Activated B cell treated with CpG ODN at 0.5 μM for 24 hours (primary cell): ENCODE measurements around the gene TCF7. TPM values are rescaled to one million over a fixed set of nuclear protein-coding genes. Genes with fewer than 3 reads are reported as not detected.

Source experiments
- ATAC-seq: fragments of 200-7000 bp; cut with Tn5 transposase; one replicate; pipeline ENCODE4 v1.10.0; 2021; ENCODE audit warnings: low read depth, mild to moderate bottlenecking, moderate library complexity
- CTCF ChIA-PET: fragments of 350-600 bp; sonication (Branson Sonifier 250); formaldehyde crosslinking; loops from one replicate; lab custom pipeline; 2021; ENCODE audit warnings: antibody characterized with exemption; lab: Charles Lee
- POLR2A ChIA-PET: fragments of 350-600 bp; sonication (Branson Sonifier 250); formaldehyde crosslinking; loops from one replicate; lab custom pipeline; 2021; ENCODE audit warnings: antibody characterized with exemption; lab: Charles Lee
- DNase-seq: peaks from one replicate; pipeline ENCODE4 v3.0.0; 2022
- H3K27ac Mint-ChIP-seq: one replicate; pipeline ENCODE4 v1.8.0; 2020; ENCODE audit warnings: mixed read lengths
- H3K27me3 Mint-ChIP-seq: one replicate; pipeline ENCODE4 v1.8.0; 2021; ENCODE audit warnings: mixed read lengths
- H3K36me3 Mint-ChIP-seq: one replicate; pipeline ENCODE4 v1.8.0; 2021; ENCODE audit warnings: low read depth, mixed read lengths
- H3K4me1 Mint-ChIP-seq: one replicate; pipeline ENCODE4 v1.8.0; 2021; ENCODE audit warnings: mixed read lengths
- H3K4me3 Mint-ChIP-seq: one replicate; pipeline ENCODE4 v1.8.0; 2020; ENCODE audit warnings: mild to moderate bottlenecking, mixed read lengths
- H3K9me3 Mint-ChIP-seq: one replicate; pipeline ENCODE4 v1.8.0; 2020; ENCODE audit warnings: mixed read lengths
- intact Hi-C: fragments of 100-400 bp; cut with micrococcal nuclease; formaldehyde crosslinking; loops from one replicate; pipeline ENCODE4 v1.15.1; 2024
- total RNA-seq: library from RNA; stranded (reverse); gene quantifications from 2 replicates; pipeline ENCODE4 v1.2.3, GENCODE V29; 2022
- TF ChIP-seq, protein P1 (sequence below): fragments of 200-600 bp; IDR thresholded peaks from one replicate; pipeline ENCODE4 v1.8.0; 2022; ENCODE audit warnings: antibody characterized with exemption, mild to moderate bottlenecking

TCF7 gene
- total RNA-seq, 1 donor from 2014 or later: 15.8 TPM

GRCh38 chr5:134138416-134139376 lies 24.2 kb downstream of the TCF7 start:
- peak; percentile 19 for DNase-seq
- Mint-ChIP-seq H3K4me1 (peaks cover 52% of the 10 kb centered on the region), H3K36me3 (peaks cover 48% of the 10 kb centered on the region), H3K4me3 (no peak overlapping the region), H3K27ac (peak overlapping the region; percentile 71), H3K9me3 (no peaks in the 10 kb centered on the region), H3K27me3 (no peaks in the 10 kb centered on the region)
- intact Hi-C loops: no loop called here
- ChIA-PET POLR2A (interaction anchor here (0.7 to 5.5 kb wide), 6 partner anchors 13 to 99 kb away, joined by 3 to 71 read pairs (median 4); no protein-coding TSS in a partner anchor), CTCF (interaction anchor here (1.0 to 23.1 kb wide), 7 partner anchors 12 to 151 kb away, joined by 3 to 502 read pairs (median 21); partner anchors contain the start of gene TCF7)
- TF ChIP-seq, protein P1, sequence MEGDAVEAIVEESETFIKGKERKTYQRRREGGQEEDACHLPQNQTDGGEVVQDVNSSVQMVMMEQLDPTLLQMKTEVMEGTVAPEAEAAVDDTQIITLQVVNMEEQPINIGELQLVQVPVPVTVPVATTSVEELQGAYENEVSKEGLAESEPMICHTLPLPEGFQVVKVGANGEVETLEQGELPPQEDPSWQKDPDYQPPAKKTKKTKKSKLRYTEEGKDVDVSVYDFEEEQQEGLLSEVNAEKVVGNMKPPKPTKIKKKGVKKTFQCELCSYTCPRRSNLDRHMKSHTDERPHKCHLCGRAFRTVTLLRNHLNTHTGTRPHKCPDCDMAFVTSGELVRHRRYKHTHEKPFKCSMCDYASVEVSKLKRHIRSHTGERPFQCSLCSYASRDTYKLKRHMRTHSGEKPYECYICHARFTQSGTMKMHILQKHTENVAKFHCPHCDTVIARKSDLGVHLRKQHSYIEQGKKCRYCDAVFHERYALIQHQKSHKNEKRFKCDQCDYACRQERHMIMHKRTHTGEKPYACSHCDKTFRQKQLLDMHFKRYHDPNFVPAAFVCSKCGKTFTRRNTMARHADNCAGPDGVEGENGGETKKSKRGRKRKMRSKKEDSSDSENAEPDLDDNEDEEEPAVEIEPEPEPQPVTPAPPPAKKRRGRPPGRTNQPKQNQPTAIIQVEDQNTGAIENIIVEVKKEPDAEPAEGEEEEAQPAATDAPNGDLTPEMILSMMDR: no peak
- peak; percentile 64 for ATAC-seq

DNA sequence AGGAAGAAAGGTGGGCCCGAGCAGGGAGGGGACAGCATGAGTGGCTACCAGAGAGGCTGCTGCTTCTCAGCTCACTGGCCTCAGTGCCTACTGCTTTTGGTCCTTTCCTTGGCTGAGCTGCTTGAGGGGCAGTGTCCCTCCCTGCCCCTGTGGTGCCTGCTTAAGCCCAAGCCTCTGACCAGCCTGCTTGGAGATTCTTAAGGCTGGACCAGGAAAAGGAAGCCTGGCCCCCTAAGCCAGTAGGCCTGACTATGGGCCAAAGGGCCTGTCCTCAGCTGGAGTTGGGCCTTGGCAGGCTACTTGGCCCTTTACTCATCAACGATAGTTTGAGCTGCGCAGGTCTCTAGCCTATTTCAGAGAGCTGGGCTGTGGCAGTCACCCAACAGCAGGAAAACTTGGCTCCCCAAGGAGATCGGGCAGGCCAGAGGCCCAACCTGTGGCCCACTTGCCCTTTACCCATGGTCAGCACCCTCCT lies 24.9 kb downstream of the TCF7 start:
- CTCF ChIA-PET: interaction anchor here (1.0 to 23.1 kb wide), 6 partner anchors 14 to 150 kb away, joined by 3 to 502 read pairs (median 22); partner anchors contain the start of gene TCF7
- intact Hi-C loops: no loop called here
- peak overlapping the region; percentile 18 for H3K27ac Mint-ChIP-seq
- H3K27me3 Mint-ChIP-seq: no peaks in the 10 kb centered on the region
- H3K4me1 Mint-ChIP-seq: peaks cover 52% of the 10 kb centered on the region
- peaks cover 52% of the 10 kb centered on the region for H3K36me3 Mint-ChIP-seq
- DNase-seq (peak; percentile 12), ATAC-seq (no peak)
- POLR2A ChIA-PET: interaction anchor here (1.3 to 5.5 kb wide), 4 partner anchors 12 to 100 kb away, joined by 3 to 71 read pairs (median 18); no protein-coding TSS in a partner anchor
- H3K4me3 Mint-ChIP-seq: no peak overlapping the region
- no peaks in the 10 kb centered on the region for H3K9me3 Mint-ChIP-seq
- TF ChIP-seq, protein P1: no peak

GRCh38 chr5:134139891-134140469 lies 25.5 kb downstream of the TCF7 start:
- Mint-ChIP-seq H3K9me3 (no peaks in the 10 kb centered on the region), H3K4me3 (no peak overlapping the region), H3K36me3 (peaks cover 54% of the 10 kb centered on the region), H3K27ac (peak overlapping the region; percentile 18), H3K4me1 (peaks cover 52% of the 10 kb centered on the region), H3K27me3 (no peaks in the 10 kb centered on the region)
- CTCF ChIA-PET: interaction anchor here (0.7 to 23.1 kb wide), 15 partner anchors 8 to 1036 kb away, joined by 3 to 502 read pairs (median 5); partner anchors contain the start of gene TCF7
- TF ChIP-seq, protein P1: no peak
- POLR2A ChIA-PET: interaction anchor here (0.9 to 5.5 kb wide), 5 partner anchors 13 to 100 kb away, joined by 3 to 71 read pairs (median 3); partner anchors contain the start of gene SKP1
- intact Hi-C loops: loop anchor here (1.0 to 2.0 kb wide), 6 partner anchors 15 to 1029 kb away; partner anchors contain the start of gene TCF7
- DNase-seq: no peak
- ATAC-seq: no peak

GRCh38 chr5:134140530-134141201 lies 26.2 kb downstream of the TCF7 start:
- POLR2A ChIA-PET: interaction anchor here (0.9 to 5.5 kb wide), 7 partner anchors 13 to 101 kb away, joined by 3 to 71 read pairs (median 3); partner anchors contain the start of gene SKP1
- no peak overlapping the region for H3K4me3 Mint-ChIP-seq
- intact Hi-C loops: loop anchor here (1.0 to 2.0 kb wide), 6 partner anchors 16 to 1030 kb away; partner anchors contain the start of gene TCF7
- H3K4me1 Mint-ChIP-seq: peaks cover 47% of the 10 kb centered on the region
- H3K27ac Mint-ChIP-seq: peak overlapping the region; percentile 68
- CTCF ChIA-PET: interaction anchor here (0.7 to 23.1 kb wide), 17 partner anchors 8 to 1037 kb away, joined by 3 to 502 read pairs (median 4); partner anchors contain the start of gene TCF7
- peak; percentile 41 for DNase-seq
- no peaks in the 10 kb centered on the region for H3K27me3 Mint-ChIP-seq
- ATAC-seq: peak; percentile 68
- no peaks in the 10 kb centered on the region for H3K9me3 Mint-ChIP-seq
- TF ChIP-seq, protein P1: peak; percentile 31
- peaks cover 50% of the 10 kb centered on the region for H3K36me3 Mint-ChIP-seq
